ENCODE results near the gene APP.

- no peak for TF ChIP-seq CTCF (conservative IDR thresholded peaks at IDR 0.05; ENCODE audit: low read depth, low read length)
- TF ChIP-seq EZH2 (IDR thresholded peaks at IDR 0.05; ENCODE audit: borderline replicate concordance, low read depth, low read length, poor library complexity, severe bottlenecking), result no peak
These were observed 205.6 kb downstream of the APP start for GRCh38 chr21:25964926-25965325.

Measured in A673 (cell line).